ENCODE data around the gene FAM13A. TPM values are rescaled to one million over a fixed set of nuclear protein-coding genes. Genes with fewer than 3 reads are reported as not detected.
A peak's percentile ranks its signal among the peaks of the same experiment; 100 is the strongest.

Gene FAM13A
- total and polyA plus RNA-seq, 2 of the 13 experiments (the other 11 are each of a cell fraction or from before 2014, with no cell fraction given) = 1.2 to 36.2 TPM

DNA sequence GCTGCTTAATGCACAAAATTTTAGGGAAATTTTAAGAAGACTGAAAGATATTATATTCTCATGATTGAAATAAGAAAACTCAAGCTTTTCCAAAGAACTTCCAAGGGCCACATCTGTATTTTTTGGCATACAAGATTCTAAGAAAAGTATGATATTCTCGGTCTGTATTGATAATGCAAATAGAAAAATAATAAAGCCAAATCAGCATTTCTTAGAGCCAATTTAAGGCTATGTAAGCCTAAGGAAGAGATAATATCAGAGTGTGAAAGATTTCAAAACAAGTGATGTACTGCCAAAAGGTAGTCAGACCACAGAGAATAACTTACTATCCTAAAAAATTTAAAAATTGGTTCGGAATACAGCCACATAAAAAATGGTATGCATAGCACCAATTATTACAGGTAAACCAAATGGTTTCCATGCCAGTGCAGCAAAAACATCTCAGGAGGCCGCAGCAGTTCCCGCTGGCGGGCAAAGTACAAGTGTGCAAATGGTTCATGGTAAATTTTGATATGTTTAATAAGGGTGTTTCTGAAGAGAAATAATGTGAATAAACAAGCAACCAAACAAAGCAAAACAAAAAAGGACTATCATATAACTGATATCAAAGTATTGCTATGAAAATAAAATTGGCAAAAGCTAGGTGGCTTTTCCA, 324.1 kb downstream of the FAM13A start:
- 96% methylated on average over 5 of the region's 5 CpGs for WGBS (ENCODE audit: low lambda C conversion rate)
- FAIRE-seq (no peak), DNase-seq (ENCODE audit: low spot score) (no peak), ATAC-seq (no peak)
- intact Hi-C loops (cut with micrococcal nuclease; ENCODE audit: unreplicated experiment) = no loop called here
- Histone ChIP-seq H4K20me1 (ENCODE audit: insufficient read depth, low read length) (no peaks in the 10 kb centered on the region), H3K36me3 (replicated peaks in 1 of 2; ENCODE audit: control insufficient read depth in 1 of 2, insufficient read depth in 2 of 2, low read length in 2 of 2) (peaks cover 20 to 48% of the 10 kb centered on the region in 2 experiments), H3K27ac (ENCODE audit: extremely low read length, insufficient read depth, low read length) (no peak overlapping the region), H3K4me2 (ENCODE audit: low read depth, low read length) (no peak overlapping the region), H2AFZ (ENCODE audit: low read length) (no peak overlapping the region), H3K9me3 (ENCODE audit: low read length) (no peaks in the 10 kb centered on the region), H3K4me3 (replicated peaks in 1 of 3; ENCODE audit: insufficient read depth in 1 of 3, low read depth in 2 of 3, low read length in 3 of 3) (no peak overlapping the region), H3K79me2 (ENCODE audit: insufficient read depth, low read length) (no peaks in the 10 kb centered on the region), H3K9ac (ENCODE audit: insufficient read depth, low read depth, low read length) (no peak overlapping the region), H3K4me1 (ENCODE audit: insufficient read depth, low read length) (no peaks in the 10 kb centered on the region), H3K27me3 (ENCODE audit: control insufficient read depth in 1 of 2, insufficient read depth in 2 of 2, low read length in 2 of 2) (no peaks in the 10 kb centered on the region)
- TF ChIP-seq, protein P1, sequence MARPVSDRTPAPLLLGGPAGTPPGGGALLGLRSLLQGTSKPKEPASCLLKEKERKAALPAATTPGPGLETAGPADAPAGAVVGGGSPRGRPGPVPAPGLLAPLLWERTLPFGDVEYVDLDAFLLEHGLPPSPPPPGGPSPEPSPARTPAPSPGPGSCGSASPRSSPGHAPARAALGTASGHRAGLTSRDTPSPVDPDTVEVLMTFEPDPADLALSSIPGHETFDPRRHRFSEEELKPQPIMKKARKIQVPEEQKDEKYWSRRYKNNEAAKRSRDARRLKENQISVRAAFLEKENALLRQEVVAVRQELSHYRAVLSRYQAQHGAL (CRISPR knock-in tag; IDR thresholded peaks at IDR 0.05; ENCODE audit: not compliant biosample characterization) = no peak
- no peak for TF ChIP-seq GTF2F1 (IDR thresholded peaks at IDR 0.05; ENCODE audit: low read length)
- peak; percentile 47; the same call in 1 of the 2 replicates for TF ChIP-seq MAFF (IDR thresholded peaks at IDR 0.05; ENCODE audit: low read depth, low read length)
- no peak for TF ChIP-seq ZNF143 (CRISPR knock-in tag; IDR thresholded peaks at IDR 0.05)
- TF ChIP-seq, protein P2, sequence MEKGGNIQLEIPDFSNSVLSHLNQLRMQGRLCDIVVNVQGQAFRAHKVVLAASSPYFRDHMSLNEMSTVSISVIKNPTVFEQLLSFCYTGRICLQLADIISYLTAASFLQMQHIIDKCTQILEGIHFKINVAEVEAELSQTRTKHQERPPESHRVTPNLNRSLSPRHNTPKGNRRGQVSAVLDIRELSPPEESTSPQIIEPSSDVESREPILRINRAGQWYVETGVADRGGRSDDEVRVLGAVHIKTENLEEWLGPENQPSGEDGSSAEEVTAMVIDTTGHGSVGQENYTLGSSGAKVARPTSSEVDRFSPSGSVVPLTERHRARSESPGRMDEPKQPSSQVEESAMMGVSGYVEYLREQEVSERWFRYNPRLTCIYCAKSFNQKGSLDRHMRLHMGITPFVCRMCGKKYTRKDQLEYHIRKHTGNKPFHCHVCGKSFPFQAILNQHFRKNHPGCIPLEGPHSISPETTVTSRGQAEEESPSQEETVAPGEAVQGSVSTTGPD (CRISPR knock-in tag; IDR thresholded peaks at IDR 0.05) = no peak
- TF ChIP-seq MAFK (conservative IDR thresholded peaks at IDR 0.05 in 1 of 2, IDR thresholded peaks at IDR 0.05 in 1 of 2; ENCODE audit: low read length in 2 of 2) = peak; percentile 55 to 71
- TF ChIP-seq SNAPC2 (CRISPR knock-in tag; IDR thresholded peaks at IDR 0.05) = no peak
- no peak for TF ChIP-seq ZNF331 (CRISPR knock-in tag; IDR thresholded peaks at IDR 0.05)
- TF ChIP-seq ZNF264 (CRISPR knock-in tag; IDR thresholded peaks at IDR 0.05) = no peak
- CTCF ChIA-PET (ENCODE audit: low intra/inter-chr PET ratio, low total read pairs) = no interaction called here
- POLR2A ChIA-PET = no interaction called here
- no TSS peak for BruUV-seq (replicated peaks)
- in situ Hi-C loops (cut with HindIII; ENCODE audit: extremely low pct_ligation_motif_present, low pct_unique_long_range_greater_than_20kb) = no loop called here
